ENCODE measurements around the gene TSHZ3. TPM values are rescaled to one million over a fixed set of nuclear protein-coding genes. Genes with fewer than 3 reads are reported as not detected.

The TSHZ3 gene
- polyA plus RNA-seq, 1 donor from 2014 or later = 2.4 TPM

- no peak for TF ChIP-seq EP300 (conservative IDR thresholded peaks at IDR 0.05; ENCODE audit: poor library complexity, severe bottlenecking)
- TF ChIP-seq MXI1 (conservative IDR thresholded peaks at IDR 0.05; ENCODE audit: poor library complexity, severe bottlenecking) = no peak
- no peak for TF ChIP-seq SMC3 (conservative IDR thresholded peaks at IDR 0.05; ENCODE audit: poor library complexity)
- no peak for TF ChIP-seq RAD21 (conservative IDR thresholded peaks at IDR 0.05)
- TF ChIP-seq TAF1 (IDR thresholded peaks at IDR 0.05; ENCODE audit: low read depth) = no peak
- TF ChIP-seq REST (IDR thresholded peaks at IDR 0.05; ENCODE audit: borderline replicate concordance) = no peak
- no peak for TF ChIP-seq EZH2 (IDR thresholded peaks at IDR 0.05; ENCODE audit: borderline replicate concordance, insufficient read depth, low read length, poor library complexity, severe bottlenecking)
- TF ChIP-seq CTCF (IDR thresholded peaks at IDR 0.05; ENCODE audit: poor library complexity, severe bottlenecking) = no peak
- H3K4me2 ChIP-seq (ENCODE audit: low read length) = no peak overlapping the region
Observed at GRCh38 chr19:31377736-31378135, 28.5 kb upstream of the TSHZ3 start.

GRCh38 chr19:31372246-31372781, 23.1 kb upstream of the TSHZ3 start:
- no peak overlapping the region for H3K4me3 ChIP-seq (ENCODE audit: low read length)
- H2AFZ ChIP-seq (ENCODE audit: low read depth, low read length) = no peak overlapping the region
- H3K79me2 ChIP-seq (replicated peaks; ENCODE audit: insufficient read depth, low read length) = no peaks in the 10 kb centered on the region
- H3K4me2 ChIP-seq (ENCODE audit: low read length) = no peak overlapping the region
- H4K20me1 ChIP-seq (ENCODE audit: insufficient read depth) = no peaks in the 10 kb centered on the region
- H3K27me3 ChIP-seq (ENCODE audit: insufficient read depth, low read depth, low read length) = no peaks in the 10 kb centered on the region
- H3K36me3 ChIP-seq (ENCODE audit: insufficient read depth, low read length) = no peaks in the 10 kb centered on the region
- H3K9ac ChIP-seq (ENCODE audit: low read length) = no peak overlapping the region
- no peak overlapping the region for H3K27ac ChIP-seq (ENCODE audit: low read length)
- TF ChIP-seq POLR2AphosphoS5 (IDR thresholded peaks at IDR 0.05) = no peak
- no peak for TF ChIP-seq REST (IDR thresholded peaks at IDR 0.05; ENCODE audit: borderline replicate concordance)
- no peak for TF ChIP-seq EP300 (conservative IDR thresholded peaks at IDR 0.05; ENCODE audit: poor library complexity, severe bottlenecking)
- TF ChIP-seq RAD21 (conservative IDR thresholded peaks at IDR 0.05) = no peak
- TF ChIP-seq MXI1 (conservative IDR thresholded peaks at IDR 0.05; ENCODE audit: poor library complexity, severe bottlenecking) = no peak
- TF ChIP-seq CTCF (IDR thresholded peaks at IDR 0.05; ENCODE audit: poor library complexity, severe bottlenecking) = no peak
- no peak for TF ChIP-seq SMC3 (conservative IDR thresholded peaks at IDR 0.05; ENCODE audit: poor library complexity)
- TF ChIP-seq EZH2 (IDR thresholded peaks at IDR 0.05; ENCODE audit: borderline replicate concordance, insufficient read depth, low read length, poor library complexity, severe bottlenecking) = no peak
- TF ChIP-seq TAF1 (IDR thresholded peaks at IDR 0.05; ENCODE audit: low read depth) = no peak
- no peaks in the 10 kb centered on the region for H3K9me2 ChIP-seq (ENCODE audit: insufficient read depth, low read length)
- H3K9me3 ChIP-seq (ENCODE audit: low read length) = no peaks in the 10 kb centered on the region
- H3F3A ChIP-seq (ENCODE audit: insufficient read depth, low read length, poor library complexity, severe bottlenecking) = no peaks in the 10 kb centered on the region

More at GRCh38 chr19:31377736-31378135, 28.5 kb upstream of the TSHZ3 start:
- Histone ChIP-seq H3K4me3 (ENCODE audit: low read length) (no peak overlapping the region), H3F3A (ENCODE audit: insufficient read depth, low read length, poor library complexity, severe bottlenecking) (no peaks in the 10 kb centered on the region), H3K27me3 (ENCODE audit: insufficient read depth, low read depth, low read length) (no peaks in the 10 kb centered on the region), H3K9me2 (ENCODE audit: insufficient read depth, low read length) (no peaks in the 10 kb centered on the region), H3K9ac (ENCODE audit: low read length) (no peak overlapping the region), H2AFZ (ENCODE audit: low read depth, low read length) (no peak overlapping the region), H3K79me2 (replicated peaks; ENCODE audit: insufficient read depth, low read length) (no peaks in the 10 kb centered on the region), H3K36me3 (ENCODE audit: insufficient read depth, low read length) (no peaks in the 10 kb centered on the region), H3K9me3 (ENCODE audit: low read length) (no peaks in the 10 kb centered on the region), H3K27ac (ENCODE audit: low read length) (no peak overlapping the region), H4K20me1 (ENCODE audit: insufficient read depth) (no peaks in the 10 kb centered on the region)
